ENCODE data around the gene MRGPRG.

MRGPRG gene

DNA sequence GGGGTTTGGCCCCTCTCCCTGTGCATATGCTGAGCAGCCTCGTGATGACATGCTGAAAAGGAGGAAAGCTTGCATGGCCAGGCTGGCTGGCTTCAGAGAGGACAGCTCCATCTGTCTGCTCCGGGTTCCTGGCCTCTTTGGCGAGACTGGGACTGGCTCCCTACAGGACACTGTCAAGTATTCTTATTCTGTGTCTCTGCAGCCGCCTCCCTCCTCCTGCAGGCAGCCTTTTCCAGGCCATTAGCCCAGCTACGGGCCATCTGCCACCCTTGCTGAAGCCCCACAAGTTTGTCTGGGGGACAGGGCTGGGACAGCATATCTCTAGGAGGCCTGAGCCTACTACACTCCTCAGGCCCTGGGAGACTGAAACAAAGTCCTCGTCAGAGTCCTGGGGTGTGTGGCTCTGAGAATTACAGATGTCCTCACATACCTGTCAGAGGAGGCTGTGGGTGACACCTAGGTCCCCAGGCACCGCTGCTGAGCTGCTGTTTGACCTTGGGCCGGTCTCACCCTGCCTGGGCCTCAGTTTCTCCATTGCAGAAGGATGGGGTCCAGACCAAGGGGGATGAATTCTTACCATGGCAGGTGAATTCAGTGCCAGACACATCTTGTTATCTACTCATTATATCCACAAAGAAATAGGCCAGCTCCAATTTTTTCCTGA, 11.0 kb downstream of the MRGPRG start:
- no peak for DNase-seq

DNA sequence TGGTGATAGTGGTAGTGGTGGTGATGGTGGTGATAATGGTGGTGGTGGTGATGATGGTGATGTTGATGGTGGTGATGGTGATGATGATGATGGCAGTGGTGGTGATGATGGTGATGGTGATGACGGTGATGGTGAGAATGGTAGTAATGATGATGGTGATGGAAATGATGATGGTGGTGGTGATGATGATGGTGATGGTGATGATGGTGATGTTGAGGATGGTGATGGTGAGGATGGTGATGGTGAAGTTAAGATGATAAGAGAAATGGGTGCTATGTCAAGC, 11.8 kb downstream of the MRGPRG start:
- DNase-seq: no peak

DNA sequence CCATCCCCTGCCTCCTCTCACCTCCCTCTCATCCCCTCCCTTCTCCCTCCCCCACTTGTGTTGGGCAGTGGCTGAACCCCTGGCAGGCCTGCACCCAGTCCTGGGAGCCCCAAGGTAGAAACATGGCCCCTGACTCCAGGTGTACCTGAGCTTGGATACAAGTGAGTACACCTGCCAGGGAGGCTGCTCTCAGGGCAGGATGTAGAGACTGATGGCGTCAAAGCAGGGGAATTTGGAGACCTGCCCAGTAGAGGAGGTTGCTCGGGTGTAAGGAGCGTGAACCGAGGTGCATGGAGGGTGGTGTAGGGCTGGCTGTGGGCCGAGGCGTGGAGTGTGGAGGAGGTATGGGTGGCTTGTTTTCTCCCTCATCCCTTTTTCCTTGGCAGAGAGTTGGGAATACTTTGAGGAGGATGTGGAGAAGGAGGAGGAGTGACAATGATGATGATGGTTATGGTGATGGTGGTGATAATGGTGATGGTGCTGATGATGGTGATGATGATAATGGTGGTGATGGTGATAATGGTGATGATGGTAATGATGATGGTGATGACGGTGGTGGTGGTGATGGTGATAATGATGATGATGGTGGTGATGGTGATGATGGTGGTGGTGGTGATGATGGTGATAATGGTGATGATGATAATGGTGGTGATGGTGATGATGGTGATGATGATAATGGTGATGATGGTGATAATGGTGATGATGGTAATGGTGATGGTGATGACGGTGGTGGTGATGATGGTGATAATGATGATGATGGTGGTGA, 12.3 kb downstream of the MRGPRG start:
- no peak for DNase-seq

DNA sequence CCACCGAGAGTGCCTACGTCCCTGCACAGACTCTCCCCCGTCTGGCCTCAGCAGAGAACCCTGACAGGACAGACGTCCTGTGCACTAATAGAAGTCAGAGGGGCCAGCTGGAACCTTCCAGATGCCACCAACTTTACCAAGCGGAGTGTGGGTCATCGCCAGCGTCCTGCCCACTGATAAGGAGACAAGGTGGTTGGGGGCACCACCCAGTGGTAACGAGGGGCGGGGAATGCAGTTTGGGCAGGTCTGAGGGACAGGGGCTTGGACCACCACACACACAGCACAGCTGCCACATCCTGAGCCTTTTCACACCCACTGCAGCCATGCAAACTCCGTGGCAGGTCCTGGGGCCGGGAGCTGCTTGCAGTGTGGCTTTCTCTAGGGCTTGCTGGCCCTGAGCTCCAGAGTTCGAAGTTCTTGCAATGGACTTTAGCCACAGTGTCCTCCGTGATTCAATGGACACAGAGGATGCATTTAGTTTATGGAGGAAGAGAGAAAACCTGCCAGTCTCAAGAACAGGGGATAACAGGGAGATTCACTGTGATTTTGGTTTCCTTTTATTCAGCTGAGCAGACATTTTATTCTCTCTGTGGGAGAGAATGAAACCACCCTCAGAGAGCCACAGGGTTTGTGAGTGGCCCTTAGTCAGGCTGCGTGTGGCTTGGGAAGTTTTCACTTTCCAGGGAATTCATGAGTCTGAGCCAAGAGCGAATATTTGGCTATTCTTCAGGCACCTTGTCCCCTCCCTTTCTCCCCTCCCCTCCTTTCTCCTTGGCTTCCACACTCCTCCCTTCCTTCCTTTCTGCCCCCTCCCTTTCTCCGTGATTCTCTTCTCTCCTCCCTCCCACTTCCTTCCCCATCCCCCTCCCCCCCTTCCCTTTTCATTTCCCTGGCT, 13.1 kb downstream of the MRGPRG start:
- DNase-seq: no peak

DNA sequence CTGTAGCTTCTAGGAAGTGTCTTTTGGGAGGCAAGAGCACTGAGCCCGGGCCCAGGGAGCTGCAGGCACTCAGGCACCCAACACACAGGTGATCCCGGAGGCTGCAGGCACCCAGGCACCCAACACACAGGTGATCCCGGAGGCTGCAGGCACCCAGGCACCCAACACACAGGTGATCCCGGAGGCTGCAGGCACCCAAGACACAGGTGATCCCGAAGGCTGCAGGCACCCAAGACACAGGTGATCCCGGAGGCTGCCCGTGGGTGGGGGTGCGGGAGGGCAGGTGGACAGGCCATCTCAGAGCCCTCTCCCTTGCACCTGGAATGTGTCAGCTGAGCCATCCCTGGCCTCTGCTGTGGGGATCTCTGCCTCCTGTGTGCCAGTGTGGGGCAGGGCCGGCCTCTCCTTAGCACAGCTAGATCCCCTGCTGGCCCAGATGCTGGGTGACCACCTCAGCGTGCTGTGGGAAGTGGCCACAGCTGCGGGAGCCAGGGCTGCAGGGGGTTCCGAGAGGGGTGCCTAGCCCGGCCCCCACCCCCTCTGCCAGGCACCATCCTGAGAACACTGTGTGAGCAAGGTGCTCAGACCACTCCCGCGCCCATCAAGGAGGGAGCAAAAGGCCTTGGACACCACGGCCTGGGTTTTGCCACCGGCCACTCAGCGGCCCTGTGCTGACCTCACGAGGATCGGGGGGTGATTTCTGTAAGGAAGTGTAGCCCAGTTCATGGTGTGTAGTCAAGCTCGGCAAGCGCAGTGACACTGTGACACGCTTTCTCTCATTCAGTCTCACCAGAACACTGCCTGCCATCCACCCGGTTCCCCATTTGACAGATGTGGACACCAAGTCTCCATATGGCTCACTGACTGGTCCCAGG, 14.2 kb downstream of the MRGPRG start:
- DNase-seq: no peak

DNA sequence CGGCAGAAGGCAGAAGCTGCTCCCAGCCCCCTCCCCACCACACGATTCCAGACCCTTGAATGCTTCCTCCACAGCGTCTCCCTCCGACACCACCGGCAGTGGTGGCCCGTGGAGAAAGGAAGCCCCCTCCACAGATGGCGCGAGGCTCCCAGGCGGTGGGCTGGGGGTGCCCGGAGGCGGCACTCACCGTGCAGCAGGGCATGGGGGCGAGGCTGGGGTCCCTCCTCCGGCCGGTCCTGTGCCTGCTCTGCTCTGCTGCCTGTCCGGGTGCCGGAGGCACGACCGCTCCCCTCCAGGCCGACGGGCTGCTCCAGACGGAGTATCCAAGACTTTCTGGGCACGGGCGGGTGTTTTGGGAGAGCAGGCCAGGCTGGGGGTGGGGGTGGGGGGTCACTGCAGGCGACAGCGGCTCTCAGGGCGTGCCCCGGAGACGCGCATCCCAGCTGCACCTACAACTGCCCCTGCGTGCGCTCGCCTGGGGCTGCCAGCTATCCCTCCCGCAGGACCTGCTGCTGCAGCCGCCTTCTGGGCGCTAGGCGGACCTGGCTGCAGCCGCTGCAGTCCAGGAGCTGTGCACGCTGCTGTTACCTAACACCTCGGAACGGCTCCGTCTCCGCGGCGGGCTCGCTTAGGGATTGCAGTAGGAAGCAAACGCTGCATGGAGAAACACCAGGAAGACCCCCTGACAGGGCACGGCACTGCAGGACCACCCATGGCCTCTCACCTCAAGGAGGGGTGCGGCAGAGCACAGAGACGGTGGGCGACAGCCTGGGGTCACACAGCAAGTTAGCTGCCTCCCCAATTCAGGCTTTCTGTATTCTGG, 15.2 kb downstream of the MRGPRG start:
- peak in 1 of 58 donors; percentile 5 for DNase-seq

DNA sequence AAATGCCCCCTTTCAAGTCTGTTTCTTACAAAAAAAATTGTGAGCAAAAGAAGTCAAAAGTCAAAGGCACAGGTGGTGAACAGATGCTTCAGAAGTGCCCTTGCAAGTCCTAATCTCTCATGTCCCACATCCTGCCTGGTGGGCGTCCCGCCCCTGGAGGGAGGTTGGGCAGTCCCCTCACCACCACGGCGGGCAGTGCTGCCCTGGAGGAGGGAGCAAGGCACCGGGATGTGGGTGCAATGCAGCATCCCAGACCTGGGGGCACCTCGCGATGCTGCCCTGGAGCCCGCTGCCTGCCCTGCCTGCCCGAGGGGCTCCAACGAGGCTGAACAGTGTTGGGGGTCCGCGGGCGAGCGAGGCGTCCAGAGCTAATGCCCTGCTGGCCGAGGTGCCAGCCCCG, 15.9 kb downstream of the MRGPRG start:
- no peak for DNase-seq

DNA sequence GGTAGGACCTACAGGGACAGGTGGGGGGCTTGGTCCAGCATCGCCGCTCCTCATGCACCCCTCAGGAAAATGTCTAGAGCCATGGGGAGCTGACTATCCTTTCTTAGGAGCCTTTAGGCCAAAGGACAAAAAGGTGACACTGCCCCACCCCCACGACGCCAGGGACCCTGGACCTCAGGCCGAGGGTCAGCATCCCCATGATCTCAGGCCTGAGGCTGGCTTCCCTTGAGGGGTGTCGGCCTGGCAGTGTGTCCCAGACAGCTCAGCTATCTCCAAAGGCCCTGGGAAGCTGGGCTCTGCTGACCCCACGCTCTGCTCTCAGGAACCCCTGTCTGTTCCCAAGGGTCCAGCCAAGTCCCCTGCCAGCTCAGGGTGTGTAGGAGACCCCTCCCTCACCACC, 16.3 kb downstream of the MRGPRG start:
- no peak for DNase-seq

DNA sequence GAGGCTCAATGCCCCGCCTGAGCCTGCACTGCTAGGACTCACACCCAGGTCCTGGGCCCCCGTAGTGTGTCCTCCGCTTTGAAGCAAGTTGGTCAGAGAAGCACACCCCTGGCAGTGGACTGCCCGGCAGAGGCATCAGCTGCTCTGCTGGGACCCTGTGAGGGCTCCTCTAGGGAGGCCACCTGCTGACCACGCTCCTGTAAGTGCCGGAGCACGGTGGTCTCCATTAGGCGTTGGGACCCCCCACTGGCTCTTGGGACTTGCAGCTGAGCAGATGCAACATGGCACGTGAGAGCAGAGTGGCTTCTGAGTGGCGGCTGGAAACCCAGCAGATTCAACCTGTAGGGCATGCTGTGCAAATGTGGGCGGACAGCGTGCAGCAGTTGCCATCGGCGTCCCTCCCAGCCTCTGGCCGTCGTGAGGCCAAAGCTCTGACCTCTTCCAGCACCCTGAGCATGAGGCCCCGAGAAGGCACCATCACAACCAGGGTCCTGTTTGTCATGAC, 16.9 kb downstream of the MRGPRG start:
- no peak for DNase-seq

DNA sequence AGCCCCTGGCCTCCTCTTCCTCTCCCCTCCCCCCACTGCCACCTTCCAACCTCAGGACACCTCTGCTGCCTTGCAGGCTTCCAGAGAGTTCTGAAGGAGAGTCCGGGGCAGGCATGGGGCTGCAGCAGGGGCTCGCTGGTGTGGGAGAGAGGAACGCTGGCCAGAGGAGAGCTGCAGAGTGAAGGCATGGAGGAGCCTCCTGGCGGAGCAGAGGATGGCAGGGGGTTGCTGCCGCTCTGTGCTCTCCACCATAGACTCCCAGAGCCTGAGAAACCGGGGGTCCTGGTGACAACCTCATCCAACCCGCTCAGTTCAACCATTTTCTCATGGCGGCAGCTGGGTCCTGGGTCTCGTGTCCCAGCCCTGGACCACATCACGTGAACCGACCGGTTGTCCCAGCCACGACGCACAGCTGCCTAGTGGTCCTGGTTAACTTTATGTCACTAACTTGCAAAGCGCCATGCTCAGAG, 17.5 kb downstream of the MRGPRG start:
- DNase-seq: no peak

DNA sequence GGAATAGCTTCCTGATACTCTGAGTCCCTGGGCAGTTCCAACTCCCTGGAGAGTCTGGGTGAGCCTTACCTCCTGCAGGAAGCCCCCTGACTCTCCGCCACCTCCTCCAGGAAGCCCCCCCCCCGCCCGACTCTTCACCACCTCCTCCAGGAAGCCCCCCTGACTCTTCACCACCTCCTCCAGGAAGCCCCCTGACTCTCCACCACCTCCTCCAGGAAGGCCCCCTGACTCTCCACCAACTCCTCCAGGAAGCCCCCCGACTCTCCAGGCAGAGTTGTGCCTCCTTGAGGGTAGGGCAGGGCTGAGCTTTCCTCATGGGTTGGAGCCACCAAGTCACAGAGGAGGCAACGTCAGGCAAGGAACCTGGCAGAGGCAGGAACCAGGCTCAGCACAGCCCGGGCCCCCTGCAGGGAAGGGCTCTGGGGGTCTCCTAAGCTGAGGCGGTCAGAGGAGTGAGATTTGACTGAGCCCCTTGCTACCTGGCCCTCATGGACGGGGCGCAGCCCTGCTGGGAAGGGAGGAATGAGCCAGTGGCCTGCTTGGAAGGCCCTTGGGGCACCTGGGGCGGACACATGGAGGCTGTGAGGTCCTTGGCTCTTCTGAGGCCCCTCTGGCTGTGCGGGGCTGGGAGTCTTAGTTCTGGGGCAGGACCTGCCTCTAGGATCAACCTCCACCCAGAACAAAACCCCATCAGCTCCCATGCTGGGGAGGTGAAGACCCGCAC, 18.1 kb downstream of the MRGPRG start:
- no peak for DNase-seq

DNA sequence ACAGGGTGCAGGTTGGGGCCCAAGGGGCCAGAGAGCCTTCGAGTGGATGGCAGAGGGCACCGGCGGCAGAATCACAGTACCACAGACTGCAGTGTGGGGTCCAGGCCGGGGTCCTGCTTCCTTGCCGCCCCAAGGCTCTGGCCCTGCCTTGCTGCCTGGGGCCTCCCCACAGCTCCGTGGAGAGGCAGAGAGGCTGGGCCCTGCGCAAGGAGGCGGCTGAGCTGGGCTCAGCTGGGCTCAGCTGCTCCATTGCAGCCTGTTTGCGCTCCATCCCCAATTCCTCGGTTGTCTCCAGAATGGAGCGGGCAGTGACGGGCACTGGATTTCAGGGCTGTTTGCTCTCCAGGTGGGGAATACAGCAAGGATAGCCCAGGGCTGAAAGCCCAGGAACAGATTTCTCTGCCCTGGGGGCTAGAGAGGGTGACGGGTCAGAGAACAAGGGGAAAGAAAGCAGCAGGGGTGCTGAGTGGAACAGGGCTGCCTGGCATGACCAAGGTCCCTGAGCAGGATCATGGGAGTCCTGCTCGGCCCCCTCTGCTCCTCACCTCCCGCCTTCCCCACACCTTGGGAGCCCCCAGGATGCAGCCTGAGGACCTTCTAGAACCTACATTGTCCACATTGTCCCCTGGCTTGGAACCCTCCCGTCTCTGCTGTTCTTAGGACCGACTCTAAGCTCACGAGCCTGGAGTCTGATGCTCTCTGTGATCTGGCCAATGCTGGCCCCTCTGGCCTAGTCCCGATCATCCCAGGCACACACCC, 18.9 kb downstream of the MRGPRG start:
- no peak for DNase-seq

DNA sequence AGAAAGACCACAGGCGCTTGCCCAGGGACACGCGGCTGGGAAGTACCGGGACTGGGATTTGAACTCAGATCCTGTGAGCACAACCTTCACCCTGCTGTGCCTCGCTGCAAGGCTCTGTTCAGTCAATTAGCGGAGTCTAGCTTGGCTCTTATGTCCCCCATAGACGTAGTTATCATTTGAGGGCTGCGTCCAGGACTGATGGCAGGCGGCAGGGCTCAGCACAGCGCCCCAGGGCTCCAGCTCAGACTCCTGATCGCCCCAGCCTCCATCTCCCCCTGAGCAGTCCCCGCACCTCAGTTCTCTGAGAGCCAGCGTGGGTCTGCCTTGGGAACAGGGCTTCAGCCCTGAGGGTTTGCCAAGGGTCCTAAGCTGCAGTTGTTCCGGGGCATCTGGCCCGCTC, 19.8 kb downstream of the MRGPRG start:
- DNase-seq: no peak

DNA sequence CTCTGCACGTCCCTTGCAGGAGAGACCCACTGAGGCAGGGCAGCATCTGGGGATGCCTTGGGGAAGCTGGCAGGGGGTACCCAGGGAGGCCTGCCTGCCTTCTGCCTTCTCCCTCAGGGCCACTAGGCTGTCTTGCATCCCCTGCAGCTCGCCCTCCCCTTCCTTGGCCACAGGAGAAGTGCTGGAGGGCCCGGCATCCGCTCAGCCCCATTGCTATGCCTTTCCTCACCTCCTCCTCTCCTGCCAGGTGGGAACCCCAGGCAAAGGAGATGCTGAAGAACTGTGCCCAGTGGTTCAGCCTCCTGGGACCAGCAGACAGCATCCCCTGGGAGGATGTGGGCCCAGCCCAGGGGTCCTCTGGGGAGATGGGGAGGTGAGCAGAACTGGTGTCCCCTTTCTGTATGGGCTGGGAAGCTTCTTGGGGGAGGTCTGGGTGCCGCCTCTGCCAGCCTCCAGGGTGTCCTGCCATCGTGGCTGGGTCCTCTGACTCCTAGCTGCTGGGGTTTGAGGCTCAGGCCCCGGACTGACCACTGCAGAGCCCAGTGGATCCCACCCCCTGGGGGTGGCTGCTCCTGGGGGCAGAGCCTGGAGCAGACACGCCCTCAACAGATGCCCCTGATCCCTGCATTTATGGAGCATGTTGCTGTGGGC, 20.6 kb downstream of the MRGPRG start:
- DNase-seq: no peak

DNA sequence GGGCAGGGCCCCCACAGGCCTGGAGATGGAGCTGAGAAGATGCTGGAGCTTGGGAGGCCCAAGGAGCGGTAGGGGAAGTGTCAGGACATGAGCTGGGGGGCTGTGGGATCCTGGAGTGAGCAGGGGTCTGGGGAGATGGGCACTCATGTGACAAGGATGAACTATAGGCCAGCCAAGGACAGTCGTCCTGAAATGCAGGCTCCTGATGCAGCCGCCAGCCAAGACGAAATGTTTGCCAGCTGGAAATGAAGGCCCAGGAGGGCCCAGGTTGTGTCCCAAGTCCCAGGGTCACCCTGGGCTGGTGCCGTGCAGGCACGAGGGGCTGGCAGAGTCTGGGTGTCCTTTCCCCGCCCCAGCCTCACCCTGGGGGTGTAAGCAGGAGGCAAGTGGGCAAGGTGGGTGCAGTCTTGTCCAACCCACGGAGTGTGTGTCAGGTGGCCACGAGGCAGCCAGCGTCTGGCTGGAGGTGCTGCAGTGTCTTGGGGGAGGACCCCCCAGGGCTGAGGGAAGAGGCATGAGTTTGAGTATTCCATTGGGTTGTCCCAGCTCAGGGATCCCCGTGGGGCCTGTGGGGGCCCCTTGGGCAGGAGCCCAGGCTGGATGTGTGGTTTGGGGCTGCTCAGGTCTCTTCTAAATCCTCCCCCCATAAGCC, 21.4 kb downstream of the MRGPRG start:
- no peak for DNase-seq

DNA sequence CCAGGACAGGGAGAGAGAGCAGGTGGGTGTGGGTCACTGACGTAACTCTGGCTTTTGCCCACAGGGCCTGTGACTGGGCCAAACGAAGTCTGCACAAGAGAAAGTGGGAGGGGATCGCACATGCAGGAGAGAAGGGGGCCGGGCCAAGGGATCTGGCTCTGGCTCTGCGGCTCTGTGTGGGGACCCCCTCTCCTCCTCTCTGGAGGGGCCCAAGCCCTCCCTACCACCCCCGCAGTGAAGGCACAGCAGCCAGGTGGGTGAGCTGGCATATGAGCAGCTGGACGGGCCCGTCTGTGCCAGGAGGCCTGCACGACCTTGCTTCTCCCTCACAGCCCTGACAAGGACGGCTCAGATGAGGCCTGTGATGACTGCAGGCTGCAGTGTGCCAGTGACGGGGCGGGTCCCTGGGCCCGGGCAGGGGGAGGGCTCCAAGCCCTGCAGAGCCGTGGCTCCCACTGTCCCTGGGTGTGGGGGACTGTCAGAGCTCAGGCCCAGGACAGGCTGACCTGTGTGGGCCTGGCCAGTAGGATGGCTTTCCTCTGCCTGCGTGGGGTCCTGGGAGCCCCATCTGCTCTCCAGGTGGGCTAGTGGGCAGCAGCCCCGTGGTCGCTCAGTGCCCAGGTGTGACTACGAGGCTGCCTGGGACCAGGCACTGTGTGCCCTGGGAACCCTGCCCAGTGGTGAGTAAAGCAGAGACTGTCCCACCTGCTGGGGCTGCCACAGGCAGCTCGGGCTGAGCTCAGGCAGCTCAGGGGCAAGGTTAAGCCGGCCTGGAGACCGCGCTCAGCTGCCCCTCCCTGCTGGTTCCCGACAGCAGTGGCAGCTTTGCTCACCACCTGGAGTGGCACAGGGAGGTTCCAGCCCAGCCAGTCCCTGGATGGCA, 22.2 kb downstream of the MRGPRG start:
- no peak for DNase-seq
